ENCODE results near the gene ASB5. TPM values are rescaled to one million over a fixed set of nuclear protein-coding genes. Genes with fewer than 3 reads are reported as not detected.

ASB5 gene
- total RNA-seq, 4 donors from 2014 or later = 21.8 to 69.1 (median 25.9) TPM

DNA sequence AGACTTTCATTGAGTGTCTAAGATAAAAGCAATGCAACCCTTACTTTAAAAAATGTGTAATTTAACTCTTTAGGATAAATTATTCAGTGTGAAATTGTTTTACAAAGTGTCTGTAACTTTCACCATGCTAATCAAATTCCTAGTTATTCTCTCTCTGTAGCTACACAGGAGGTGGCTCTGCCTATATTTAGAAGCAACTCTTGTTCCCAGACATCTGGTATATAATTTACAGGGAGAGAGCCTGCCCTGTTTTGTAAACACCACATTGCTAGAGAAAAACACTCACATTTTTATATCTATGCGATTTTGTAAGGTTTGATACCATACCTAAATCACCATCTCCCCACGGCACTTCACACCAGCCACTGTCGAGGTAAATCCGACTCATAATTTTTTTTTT, 38.2 kb downstream of the ASB5 start:
- Histone ChIP-seq H3K27me3 (no peaks in the 10 kb centered on the region), H3K4me3 (no peak overlapping the region), H3K4me1 (peaks cover 0 to 48% (median 8%) of the 10 kb centered on the region in 3 donors), H3K9me3 (no peaks in the 10 kb centered on the region), H3K27ac (peak overlapping the region in 3 of 4 donors; percentile 23 to 43 (median 35)), H3K36me3 (no peaks in the 10 kb centered on the region)
- TF ChIP-seq POLR2A (IDR thresholded peaks at IDR 0.05) (no peak), EP300 (IDR thresholded peaks at IDR 0.05) (no peak), POLR2AphosphoS5 (IDR thresholded peaks at IDR 0.05) (no peak)
- TF ChIP-seq, protein P1, sequence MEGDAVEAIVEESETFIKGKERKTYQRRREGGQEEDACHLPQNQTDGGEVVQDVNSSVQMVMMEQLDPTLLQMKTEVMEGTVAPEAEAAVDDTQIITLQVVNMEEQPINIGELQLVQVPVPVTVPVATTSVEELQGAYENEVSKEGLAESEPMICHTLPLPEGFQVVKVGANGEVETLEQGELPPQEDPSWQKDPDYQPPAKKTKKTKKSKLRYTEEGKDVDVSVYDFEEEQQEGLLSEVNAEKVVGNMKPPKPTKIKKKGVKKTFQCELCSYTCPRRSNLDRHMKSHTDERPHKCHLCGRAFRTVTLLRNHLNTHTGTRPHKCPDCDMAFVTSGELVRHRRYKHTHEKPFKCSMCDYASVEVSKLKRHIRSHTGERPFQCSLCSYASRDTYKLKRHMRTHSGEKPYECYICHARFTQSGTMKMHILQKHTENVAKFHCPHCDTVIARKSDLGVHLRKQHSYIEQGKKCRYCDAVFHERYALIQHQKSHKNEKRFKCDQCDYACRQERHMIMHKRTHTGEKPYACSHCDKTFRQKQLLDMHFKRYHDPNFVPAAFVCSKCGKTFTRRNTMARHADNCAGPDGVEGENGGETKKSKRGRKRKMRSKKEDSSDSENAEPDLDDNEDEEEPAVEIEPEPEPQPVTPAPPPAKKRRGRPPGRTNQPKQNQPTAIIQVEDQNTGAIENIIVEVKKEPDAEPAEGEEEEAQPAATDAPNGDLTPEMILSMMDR (IDR thresholded peaks at IDR 0.05) = no peak
- ATAC-seq = no peak
- 25 to 49% methylated on average over 4 of the region's 4 CpGs for WGBS, 2 donors (ENCODE audit: low coverage in 1 of 2)

DNA sequence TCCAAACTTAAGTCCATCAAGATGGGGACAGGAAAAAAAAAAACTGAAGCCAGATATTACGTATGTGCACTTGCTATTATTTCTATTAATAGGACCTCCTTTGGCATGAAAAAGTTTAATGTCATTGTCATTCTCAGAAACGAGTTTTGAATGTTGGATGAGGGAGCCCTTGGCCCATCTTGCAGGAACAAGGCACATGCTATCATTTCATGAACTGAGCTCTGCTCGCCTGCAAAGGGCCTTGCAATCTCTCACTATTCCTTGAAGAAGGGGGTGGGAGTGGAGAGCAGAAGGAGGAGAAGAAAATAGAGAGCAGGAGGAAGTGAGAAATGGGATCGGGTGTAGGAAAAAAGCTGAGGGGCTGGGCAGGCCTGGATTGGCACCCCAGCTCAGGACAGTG, 39.4 kb downstream of the ASB5 start:
- WGBS, 2 donors (ENCODE audit: low coverage in 1 of 2) = 17 to 30% methylated on average over 4 of the region's 4 CpGs
- no peak for TF ChIP-seq POLR2AphosphoS5 (IDR thresholded peaks at IDR 0.05)
- TF ChIP-seq POLR2A (IDR thresholded peaks at IDR 0.05) = no peak
- TF ChIP-seq, protein P1 (IDR thresholded peaks at IDR 0.05) = no peak
- TF ChIP-seq EP300 (IDR thresholded peaks at IDR 0.05) = no peak

DNA sequence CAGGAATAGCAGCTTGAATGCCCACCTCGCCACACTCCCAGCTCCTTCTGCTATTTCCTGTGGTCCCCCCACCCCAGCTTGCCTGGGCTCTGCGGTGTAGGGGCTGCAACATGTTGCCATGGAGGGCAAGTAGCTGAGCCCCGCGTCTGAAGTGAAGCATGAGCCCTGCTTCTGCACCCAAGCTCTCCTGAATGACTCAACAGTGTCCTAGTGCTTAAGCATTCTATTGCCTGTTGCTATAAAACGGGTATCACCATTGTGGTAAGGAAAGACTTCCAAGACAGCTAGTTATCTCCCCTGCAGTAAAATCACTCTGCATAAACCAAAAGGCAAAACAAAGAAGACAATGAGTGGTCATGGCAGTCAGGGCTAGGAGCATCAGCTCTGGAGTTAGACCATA, 42.3 kb downstream of the ASB5 start:
- peak overlapping the region in 1 of 4 donors; percentile 1 for H3K27ac ChIP-seq
- H3K27me3 ChIP-seq = no peaks in the 10 kb centered on the region
- ATAC-seq = no peak
- H3K36me3 ChIP-seq = no peaks in the 10 kb centered on the region
- TF ChIP-seq EP300 (IDR thresholded peaks at IDR 0.05) = no peak
- TF ChIP-seq, protein P1 (IDR thresholded peaks at IDR 0.05) = no peak
- TF ChIP-seq POLR2A (IDR thresholded peaks at IDR 0.05) = no peak
- no peak for TF ChIP-seq POLR2AphosphoS5 (IDR thresholded peaks at IDR 0.05)
- H3K9me3 ChIP-seq = no peaks in the 10 kb centered on the region
- 71 to 100% methylated on average over 2 to 5 of the region's 5 CpGs for WGBS, 2 donors (ENCODE audit: low coverage in 1 of 2)
- peaks cover 0 to 38% (median 8%) of the 10 kb centered on the region in 3 donors for H3K4me1 ChIP-seq
- no peak overlapping the region for H3K4me3 ChIP-seq

More for the DNA sequence above, 39.4 kb downstream of the ASB5 start:
- Histone ChIP-seq H3K4me1 (peaks cover 0 to 43% (median 8%) of the 10 kb centered on the region in 3 donors), H3K9me3 (no peaks in the 10 kb centered on the region), H3K27me3 (no peaks in the 10 kb centered on the region), H3K36me3 (no peaks in the 10 kb centered on the region), H3K4me3 (no peak overlapping the region), H3K27ac (peak overlapping the region in 3 of 4 donors; percentile 35 to 61 (median 58))
- no peak for ATAC-seq

DNA sequence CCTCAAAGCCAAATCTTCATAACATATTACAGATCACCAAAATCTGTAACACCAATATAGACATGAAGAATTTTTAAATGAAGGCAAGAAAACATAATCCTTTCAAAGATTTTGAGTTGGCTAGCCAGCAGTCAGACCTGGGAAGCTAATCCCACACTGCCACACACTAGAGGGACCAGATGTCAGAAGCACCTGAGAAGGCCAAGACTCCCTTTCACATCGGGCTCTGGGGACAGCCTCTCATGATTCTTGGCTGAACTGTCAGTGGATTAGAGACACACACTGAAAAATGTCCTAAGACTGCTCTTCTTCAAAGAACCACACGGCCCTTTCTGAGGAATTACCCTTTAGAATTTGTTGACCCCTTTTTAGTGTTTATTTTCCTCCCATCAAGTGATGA, 45.5 kb downstream of the ASB5 start:
- no peak for ATAC-seq
- TF ChIP-seq EP300 (IDR thresholded peaks at IDR 0.05) (no peak), POLR2AphosphoS5 (IDR thresholded peaks at IDR 0.05) (no peak), POLR2A (IDR thresholded peaks at IDR 0.05) (no peak)
- TF ChIP-seq, protein P1 (IDR thresholded peaks at IDR 0.05) = no peak
- Histone ChIP-seq H3K9me3 (no peaks in the 10 kb centered on the region), H3K4me3 (no peak overlapping the region), H3K36me3 (no peaks in the 10 kb centered on the region), H3K4me1 (peaks cover 0 to 11% (median 4%) of the 10 kb centered on the region in 3 donors), H3K27ac (no peak overlapping the region), H3K27me3 (no peaks in the 10 kb centered on the region)
- WGBS, 2 donors (ENCODE audit: low coverage in 1 of 2) = 80 to 87% methylated on average over 1 to 2 of the region's 2 CpGs

DNA sequence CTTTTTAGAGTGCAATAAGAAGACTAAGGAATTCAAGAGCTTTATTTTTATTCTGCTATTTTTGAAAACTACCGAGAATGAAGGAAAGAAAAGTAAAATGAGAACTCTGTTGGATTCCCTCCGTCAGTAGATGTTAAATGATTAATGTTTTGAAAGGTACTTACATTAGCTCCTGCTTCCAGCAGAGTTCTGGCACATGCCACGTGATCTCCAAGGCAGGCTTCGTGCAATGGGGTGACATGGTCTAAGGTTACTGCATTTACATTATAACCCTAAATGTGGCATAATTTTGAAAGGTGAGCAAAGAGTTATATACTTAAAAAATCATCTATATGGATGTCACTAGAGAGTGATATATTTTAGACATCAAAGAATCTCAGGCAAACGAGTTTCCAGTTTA, 46.9 kb downstream of the ASB5 start:
- H3K9me3 ChIP-seq = no peaks in the 10 kb centered on the region
- H3K27ac ChIP-seq = no peak overlapping the region
- 56 to 66% methylated on average over 5 of the region's 5 CpGs for WGBS, 2 donors (ENCODE audit: low coverage in 1 of 2)
- ATAC-seq = no peak
- no peak overlapping the region for H3K4me3 ChIP-seq
- H3K36me3 ChIP-seq = no peaks in the 10 kb centered on the region
- no peaks in the 10 kb centered on the region for H3K4me1 ChIP-seq
- no peak for TF ChIP-seq POLR2A (IDR thresholded peaks at IDR 0.05)
- no peak for TF ChIP-seq POLR2AphosphoS5 (IDR thresholded peaks at IDR 0.05)
- TF ChIP-seq EP300 (IDR thresholded peaks at IDR 0.05) = no peak
- TF ChIP-seq, protein P1 (IDR thresholded peaks at IDR 0.05) = no peak
- H3K27me3 ChIP-seq = no peaks in the 10 kb centered on the region
